ENCODE results near the gene PTH1R.

GRCh38 chr3:46830801-46831200 is 46.7 kb upstream of the PTH1R start:
- TF ChIP-seq EZH2 (IDR thresholded peaks at IDR 0.05) (no peak), CTCF (IDR thresholded peaks at IDR 0.05) (no peak), EZH2phosphoT487 (IDR thresholded peaks at IDR 0.05) (no peak)

Measured in neural progenitor cell (in vitro differentiated cells).